HG03432 (cell line): ENCODE results near the gene TMEM150B.

ENCODE experiments used
- ATAC-seq: cut with Tn5 transposase; IDR thresholded peaks from one replicate; pipeline ENCODE4 v1.9.1; 2021; ENCODE audit warnings: mild to moderate bottlenecking, moderate library complexity; ENCODE audit not compliant: unreplicated experiment

Gene TMEM150B

GRCh38 chr19:55308281-55308680, 16.9 kb downstream of the TMEM150B start:
- ATAC-seq = no peak

DNA sequence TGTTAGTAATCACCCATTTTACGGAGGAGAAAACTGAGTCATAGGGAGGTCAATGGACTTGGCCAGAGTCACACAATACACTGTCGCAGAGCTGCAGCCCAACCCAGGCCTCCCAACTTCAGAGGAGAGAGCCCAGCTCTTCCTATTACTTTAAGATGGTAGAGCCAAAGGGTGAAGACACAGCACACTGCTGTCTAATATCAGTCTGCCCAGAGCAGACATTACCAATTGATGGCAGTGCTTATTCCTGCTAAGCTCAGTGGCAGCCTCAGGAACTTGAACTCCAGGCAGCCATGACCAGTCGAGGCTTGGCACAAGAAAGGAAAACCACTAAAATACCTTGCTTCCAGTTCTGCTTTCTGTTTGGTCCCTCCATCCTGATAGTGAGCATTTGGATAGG, 18.4 kb downstream of the TMEM150B start:
- no peak for ATAC-seq

DNA sequence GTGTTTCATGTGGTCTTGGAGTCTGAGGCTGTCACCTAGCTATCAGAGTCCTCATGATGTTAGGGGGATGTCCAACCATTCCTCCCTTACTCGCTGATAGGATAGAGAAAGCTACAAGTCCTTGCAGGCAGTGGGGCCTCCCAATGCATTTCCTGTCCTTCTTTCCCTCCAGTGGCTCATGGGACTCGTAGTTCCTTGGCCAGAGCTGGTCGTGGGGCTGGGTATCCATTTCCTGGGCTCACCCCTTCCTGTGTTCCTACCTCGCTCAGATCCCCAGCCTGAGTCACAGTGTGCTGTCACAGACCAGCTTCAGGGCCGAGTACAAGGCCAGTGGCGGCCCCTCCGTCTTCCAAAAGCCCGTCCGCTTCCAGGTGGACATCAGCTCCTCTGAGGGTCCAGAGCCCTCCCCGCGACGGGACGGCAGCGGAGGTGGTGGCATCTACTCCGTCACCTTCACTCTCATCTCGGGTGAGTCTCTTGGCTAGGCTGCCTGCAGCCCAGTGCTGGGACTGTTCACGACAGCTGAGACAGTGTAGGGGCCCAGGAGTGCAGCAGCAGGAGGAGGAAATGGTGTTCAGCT, 19.1 kb downstream of the TMEM150B start:
- no peak for ATAC-seq

- ATAC-seq = no peak
Observed at GRCh38 chr19:55305491-55305890, 19.6 kb downstream of the TMEM150B start.

DNA sequence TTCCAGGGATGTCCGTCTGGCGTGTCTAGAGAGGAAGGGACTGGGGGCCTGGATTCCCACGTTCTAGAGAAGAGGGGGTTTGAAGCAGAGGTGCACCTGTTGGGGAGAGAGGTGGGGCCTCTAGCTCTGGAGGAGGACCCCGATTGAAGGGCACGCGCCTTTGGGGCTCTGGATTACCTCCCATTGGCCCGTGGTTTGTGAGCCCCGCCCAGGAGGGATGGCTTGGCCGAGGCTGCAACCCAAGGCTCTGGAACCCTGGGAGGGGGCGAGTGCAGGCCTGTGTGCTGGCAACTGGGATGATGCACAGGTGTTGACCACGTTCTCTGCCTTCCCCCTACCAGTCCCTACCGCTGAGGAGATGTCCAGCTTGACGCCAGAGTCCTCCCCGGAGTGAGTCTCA, 20.2 kb downstream of the TMEM150B start:
- ATAC-seq = no peak

DNA sequence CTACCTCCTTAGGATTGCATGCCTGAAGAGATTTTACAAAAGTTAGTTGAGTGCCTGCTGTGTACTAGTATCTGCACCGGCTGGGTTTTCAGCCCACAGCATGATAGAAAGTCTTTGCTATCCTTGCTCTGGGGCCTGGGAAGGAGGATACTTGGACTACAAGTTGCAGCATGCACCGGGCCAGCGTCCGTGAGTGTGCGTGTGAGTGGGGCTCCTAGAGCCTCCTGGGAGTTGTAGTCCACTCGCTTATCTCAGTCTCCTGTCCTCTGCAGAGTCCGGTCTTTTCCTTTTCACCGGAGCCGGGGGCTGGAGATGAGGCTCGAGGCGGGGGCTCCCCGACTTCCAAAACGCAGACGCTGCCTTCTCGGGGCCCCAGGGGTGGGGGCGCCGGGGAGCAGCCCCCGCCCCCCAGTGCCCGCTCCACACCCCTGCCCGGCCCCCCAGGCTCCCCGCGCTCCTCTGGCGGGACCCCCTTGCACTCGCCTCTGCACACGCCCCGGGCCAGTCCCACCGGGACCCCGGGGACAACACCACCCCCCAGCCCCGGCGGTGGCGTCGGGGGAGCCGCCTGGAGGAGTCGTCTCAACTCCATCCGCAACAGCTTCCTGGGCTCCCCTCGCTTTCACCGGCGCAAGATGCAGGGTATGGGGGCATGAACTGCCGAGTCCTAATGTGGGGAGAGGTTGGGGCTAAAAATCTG, 20.7 kb downstream of the TMEM150B start:
- ATAC-seq = peak; percentile 39

- ATAC-seq = no peak
Observed at GRCh38 chr19:55303477-55303876, 21.7 kb downstream of the TMEM150B start.

- ATAC-seq = no peak
Observed at GRCh38 chr19:55302318-55302703, 22.8 kb downstream of the TMEM150B start.

DNA sequence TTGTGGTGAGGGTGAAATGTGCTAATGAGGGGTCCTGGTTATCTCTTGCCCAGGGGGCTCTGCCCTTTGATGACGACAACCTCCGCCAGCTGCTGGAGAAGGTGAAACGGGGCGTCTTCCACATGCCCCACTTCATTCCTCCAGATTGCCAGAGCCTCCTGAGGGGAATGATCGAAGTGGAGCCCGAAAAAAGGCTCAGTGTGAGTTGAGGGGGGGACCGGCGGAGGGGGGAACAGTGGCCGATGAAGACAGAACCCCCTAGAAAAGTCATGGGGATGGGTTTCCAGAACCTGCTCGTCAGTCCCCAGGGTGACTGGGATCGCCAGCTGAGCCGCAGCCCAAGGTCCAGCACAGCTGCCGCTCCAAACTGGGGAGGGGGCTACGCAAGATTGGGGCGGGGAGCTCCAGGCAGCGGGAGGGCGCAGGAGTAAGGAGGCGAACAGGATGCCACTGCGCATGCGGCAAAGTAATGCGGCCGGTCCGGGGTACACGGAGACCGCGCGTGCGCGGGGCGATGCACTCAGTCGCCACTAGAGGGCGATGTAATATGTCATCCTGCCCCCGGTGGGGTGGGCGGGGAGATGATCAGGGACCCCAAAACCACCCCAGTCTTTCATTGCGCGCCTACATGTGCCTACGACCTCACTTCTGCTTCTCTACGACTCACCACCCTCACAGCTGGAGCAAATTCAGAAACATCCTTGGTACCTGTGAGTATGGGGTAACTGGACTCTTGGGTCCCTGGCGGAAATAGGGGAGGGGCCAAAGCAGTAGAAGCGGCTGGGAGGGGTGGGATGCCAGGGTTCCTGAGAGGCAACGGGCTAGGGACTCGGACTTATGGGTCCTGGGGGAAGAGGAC, 23.5 kb downstream of the TMEM150B start:
- peak; percentile 68 for ATAC-seq

DNA sequence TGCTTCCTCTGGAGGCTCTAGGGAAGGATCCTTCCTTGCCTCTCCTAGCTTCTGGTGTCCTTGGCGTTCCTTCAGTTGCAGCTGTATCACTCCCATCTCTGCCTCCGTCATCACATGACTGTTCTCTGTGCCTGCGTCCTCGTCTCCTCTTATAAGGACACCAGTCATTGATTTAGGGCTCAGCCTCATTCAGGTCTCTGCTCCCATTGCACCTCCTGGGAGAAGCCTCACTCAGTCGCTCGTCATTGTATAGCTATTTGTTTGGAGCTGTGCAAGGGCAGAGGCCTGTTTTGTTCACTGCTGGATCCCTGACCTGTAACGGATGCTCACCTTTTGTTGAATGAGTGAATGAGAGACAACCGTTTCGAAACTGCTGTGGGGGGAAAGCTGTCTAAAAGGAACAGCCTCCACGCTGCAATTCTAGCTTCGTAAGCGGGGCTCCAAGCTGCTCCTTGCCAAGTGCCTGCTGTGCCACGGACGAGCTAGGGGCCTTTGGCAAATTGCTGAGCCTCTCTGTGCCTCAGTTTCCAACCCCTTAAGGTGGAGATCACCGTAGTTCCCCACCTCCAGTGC, 24.2 kb downstream of the TMEM150B start:
- ATAC-seq = no peak

- ATAC-seq = no peak
Observed at GRCh38 chr19:55299991-55300390, 25.1 kb downstream of the TMEM150B start.

- ATAC-seq = no peak
Observed at GRCh38 chr19:55297267-55297666, 27.9 kb downstream of the TMEM150B start.

DNA sequence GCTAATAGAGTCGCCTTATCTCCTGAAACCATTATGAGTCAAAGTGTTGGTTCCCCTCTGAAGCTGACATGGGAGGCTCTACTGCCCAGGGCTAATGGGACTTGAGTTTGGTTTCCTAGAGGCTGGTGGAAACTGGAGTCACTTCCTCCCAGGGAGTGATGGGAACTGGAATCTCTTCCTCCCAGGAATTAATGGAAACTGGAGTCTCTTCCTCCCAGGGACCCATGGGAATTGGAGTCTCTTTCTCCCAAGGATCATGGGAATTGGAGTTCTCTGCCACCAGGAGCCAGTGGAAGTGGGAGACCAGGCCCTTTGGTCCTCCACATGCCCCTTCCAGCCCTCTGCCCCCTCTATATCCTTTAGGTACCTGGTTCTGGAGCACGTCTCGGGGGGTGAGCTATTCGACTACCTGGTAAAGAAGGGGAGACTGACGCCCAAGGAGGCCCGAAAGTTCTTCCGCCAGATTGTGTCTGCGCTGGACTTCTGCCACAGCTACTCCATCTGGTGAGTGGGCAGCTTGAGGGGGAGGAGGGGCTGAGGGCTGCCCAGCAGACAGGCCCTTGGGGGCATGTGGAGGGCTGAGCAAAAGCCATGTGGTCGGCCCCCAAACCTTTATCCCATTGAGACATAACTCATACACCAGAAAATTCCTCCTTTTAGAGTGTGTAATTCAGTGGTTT, 35.9 kb downstream of the TMEM150B start:
- no peak for ATAC-seq

DNA sequence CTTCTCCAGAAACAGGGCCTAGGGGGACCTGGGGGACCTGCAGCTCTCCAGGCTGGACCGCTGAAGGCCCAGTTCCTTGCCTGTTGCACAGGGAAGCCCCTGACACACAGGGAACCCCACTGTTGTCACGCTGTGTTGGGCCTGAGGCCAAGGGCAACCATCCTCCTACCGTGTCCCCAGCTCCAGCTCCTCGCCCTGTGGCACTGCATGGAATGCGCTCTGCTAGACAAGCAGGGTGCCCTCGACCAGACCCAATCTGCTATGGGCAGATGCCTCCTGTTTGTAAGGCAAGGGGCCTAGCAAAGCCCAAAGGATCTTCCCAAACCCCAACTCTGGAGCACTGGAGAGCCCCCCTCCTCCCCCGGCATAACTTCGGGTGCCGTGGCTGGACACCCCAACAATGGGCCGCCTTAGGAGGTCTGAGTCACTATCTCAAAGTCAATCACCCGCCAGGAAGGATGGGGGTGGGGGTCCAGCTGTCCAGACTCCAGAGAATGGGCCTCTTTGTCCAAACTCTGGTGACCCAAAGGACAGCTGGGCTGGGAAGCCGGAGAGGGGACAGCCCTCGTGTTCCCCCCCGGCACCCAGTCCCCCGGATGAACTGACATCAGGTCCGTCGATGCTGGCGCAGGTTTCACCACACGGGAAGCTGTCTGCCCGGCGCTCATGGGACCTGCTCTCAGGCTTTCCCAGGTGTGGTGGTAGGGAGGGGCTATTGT, 37.6 kb downstream of the TMEM150B start:
- no peak for ATAC-seq

DNA sequence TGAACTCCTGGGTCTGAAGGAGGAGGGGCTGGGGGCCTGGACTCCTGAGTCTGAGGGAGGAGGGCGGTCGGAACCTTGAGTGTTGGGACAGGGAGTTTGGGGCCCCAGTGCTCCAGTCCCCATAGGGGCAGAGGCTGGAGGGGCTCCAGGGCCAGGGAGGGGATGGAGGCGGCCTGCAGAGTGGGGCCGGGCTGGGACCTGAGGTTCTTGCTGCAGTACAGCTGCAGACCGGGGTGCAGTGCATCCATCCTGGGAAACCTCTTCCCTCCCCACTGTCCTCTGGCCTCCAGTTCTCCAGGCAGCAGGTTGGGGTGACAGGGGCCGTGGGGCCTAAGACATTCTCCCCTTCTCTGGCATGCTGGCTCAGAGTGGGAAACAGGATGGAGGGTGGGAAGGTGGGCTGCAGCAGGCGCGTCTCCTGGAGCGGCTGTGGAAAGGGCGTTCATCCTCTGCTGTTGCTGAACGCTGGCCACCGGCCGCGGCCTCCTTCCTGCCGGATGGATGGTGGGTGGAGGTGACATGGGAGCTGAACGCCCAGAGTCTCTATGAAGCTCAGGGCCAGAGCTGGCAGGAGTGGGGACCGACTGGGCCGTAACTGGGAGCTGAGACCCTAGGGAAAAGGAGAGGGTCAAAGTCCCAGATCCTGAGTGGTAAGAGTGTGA, 39.8 kb downstream of the TMEM150B start:
- no peak for ATAC-seq

- no peak for ATAC-seq
Observed at GRCh38 chr19:55284405-55285058, 40.6 kb downstream of the TMEM150B start.

GRCh38 chr19:55283548-55284377, 41.4 kb downstream of the TMEM150B start, which contains the start of gene BRSK1:
BRSK1 (plus strand) TSS chr19:55283997; CDS start chr19:55284443, 446 bp downstream.
- no peak for ATAC-seq
